BLaER1 treated with 17β-estradiol and CSF1 and Interleukin-3, amounts not matched to agents 10 nM and 100 nM (cell line): ENCODE results near the gene CLCA1.
A peak's percentile ranks its signal among the peaks of the same experiment; 100 is the strongest.
"Not testable (repeated sequence)": the region's sequence is repeated elsewhere in the genome, so short reads cannot be mapped to it uniquely, and the experiment has no call there.

ENCODE experiments used
- H3K27ac ChIP-seq, 11 experiments: shearing (Covaris generic); formaldehyde crosslinking; 2 replicates each; pipeline ENCODE4 v1.8.1; 2022
- H3K27me3 ChIP-seq, 11 experiments: shearing (Covaris generic); formaldehyde crosslinking; 2 replicates each; pipeline ENCODE4 v1.8.1; 2022
- H3K36me3 ChIP-seq, 11 experiments: shearing (Covaris generic); formaldehyde crosslinking; 2 replicates each; pipeline ENCODE4 v1.8.1; 2022
- H3K4me1 ChIP-seq, 10 experiments: shearing (Covaris generic); formaldehyde crosslinking; 2 replicates each; pipeline ENCODE4 v1.8.1; 2022
- H3K4me2 ChIP-seq, 11 experiments: shearing (Covaris generic); formaldehyde crosslinking; 2 replicates each; pipeline ENCODE4 v1.8.1; 2022
- H3K4me3 ChIP-seq, 10 experiments: shearing (Covaris generic); formaldehyde crosslinking; 2 replicates each; pipeline ENCODE4 v1.8.1; 2022
- H3K9ac ChIP-seq, 11 experiments: shearing (Covaris generic); formaldehyde crosslinking; 2 replicates each; pipeline ENCODE4 v1.8.1; 2022
- H3K9me3 ChIP-seq, 11 experiments: shearing (Covaris generic); formaldehyde crosslinking; replicated peaks in 1 of 11; 2 replicates each; pipeline ENCODE4 v1.8.1; 2022
- H4K20me1 ChIP-seq, 11 experiments: shearing (Covaris generic); formaldehyde crosslinking; 2 replicates each; pipeline ENCODE4 v1.8.1; 2022
- Cebpa-rat ChIP-seq, 11 experiments: shearing (Covaris generic); IDR thresholded peaks; 2 replicates each; pipeline ENCODE4 v1.8.1; 2022

CLCA1 gene

DNA sequence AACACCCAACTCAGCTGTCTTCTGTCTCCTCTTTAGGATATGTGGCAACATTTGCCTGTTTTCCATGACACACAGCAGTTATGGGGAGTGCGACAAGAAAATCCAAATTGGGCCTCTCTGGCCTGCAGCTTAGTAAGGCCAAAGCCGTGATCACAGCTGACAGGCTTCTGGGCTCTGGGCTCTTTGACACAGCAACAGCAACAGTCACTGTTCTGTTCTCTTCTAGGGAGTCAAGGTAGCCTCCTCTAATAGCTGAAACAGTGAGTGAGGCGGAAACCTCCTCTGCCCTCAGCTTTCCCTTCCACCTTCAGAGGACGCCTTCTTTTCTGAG, 19.0 kb downstream of the CLCA1 start:
- H3K9me3 ChIP-seq, result no peaks in the 10 kb centered on the region
- H4K20me1 ChIP-seq, result no peaks in the 10 kb centered on the region
- TF ChIP-seq Cebpa-rat (IDR thresholded peaks at IDR 0.05), result no peak
- no peak overlapping the region for H3K4me3 ChIP-seq
- H3K27ac ChIP-seq, result no peak overlapping the region
- H3K36me3 ChIP-seq, result no peaks in the 10 kb centered on the region
- H3K4me1 ChIP-seq, result peaks cover 0 to 10% (median 6%) of the 10 kb centered on the region in 10 experiments; a peak in 7 of 20 replicates
- no peak overlapping the region for H3K4me2 ChIP-seq
- no peak overlapping the region for H3K9ac ChIP-seq
- H3K27me3 ChIP-seq, result no peaks in the 10 kb centered on the region

GRCh38 chr1:86489242-86489878, 20.6 kb downstream of the CLCA1 start:
- no peak overlapping the region for H3K4me3 ChIP-seq
- peaks cover 0 to 10% (median 6%) of the 10 kb centered on the region in 10 experiments; a peak in 7 of 20 replicates for H3K4me1 ChIP-seq
- no peaks in the 10 kb centered on the region for H3K9me3 ChIP-seq
- H3K4me2 ChIP-seq, result no peak overlapping the region
- no peaks in the 10 kb centered on the region for H3K27me3 ChIP-seq
- TF ChIP-seq Cebpa-rat (IDR thresholded peaks at IDR 0.05), result no peak
- H3K36me3 ChIP-seq, result no peaks in the 10 kb centered on the region
- no peaks in the 10 kb centered on the region for H4K20me1 ChIP-seq
- H3K9ac ChIP-seq, result no peak overlapping the region
- no peak overlapping the region for H3K27ac ChIP-seq

GRCh38 chr1:86491171-86491950, 22.6 kb downstream of the CLCA1 start:
- Histone ChIP-seq H3K27me3 (no peaks in the 10 kb centered on the region), H3K9ac (no peak overlapping the region), H3K36me3 (no peaks in the 10 kb centered on the region), H4K20me1 (no peaks in the 10 kb centered on the region), H3K4me2 (no peak overlapping the region), H3K4me3 (no peak overlapping the region), H3K9me3 (no peaks in the 10 kb centered on the region), H3K4me1 (peaks cover 0 to 10% (median 6%) of the 10 kb centered on the region in 10 experiments; a peak in 7 of 20 replicates), H3K27ac (no peak overlapping the region)
- TF ChIP-seq Cebpa-rat (IDR thresholded peaks at IDR 0.05), result no peak

GRCh38 chr1:86498281-86498680, 29.6 kb downstream of the CLCA1 start:
- no peak for TF ChIP-seq Cebpa-rat (IDR thresholded peaks at IDR 0.05)
- H3K9me3 ChIP-seq, result no peaks in the 10 kb centered on the region
- peaks cover 0 to 24% (median 6%) of the 10 kb centered on the region in 10 experiments; a peak in 9 of 20 replicates for H3K4me1 ChIP-seq
- no peaks in the 10 kb centered on the region for H3K36me3 ChIP-seq
- peak overlapping the region in 5 of 11 experiments; percentile 2 to 28 (median 22); a peak in 4 of 22 replicates for H3K4me2 ChIP-seq
- no peaks in the 10 kb centered on the region for H4K20me1 ChIP-seq
- no peak overlapping the region for H3K27ac ChIP-seq
- no peaks in the 10 kb centered on the region; a peak in 1 of 22 replicates for H3K27me3 ChIP-seq
- no peak overlapping the region for H3K9ac ChIP-seq
- no peak overlapping the region for H3K4me3 ChIP-seq

- Histone ChIP-seq H3K27me3 (peaks cover 0 to 7% (median 0%) of the 10 kb centered on the region in 11 experiments; a peak in 3 of 22 replicates), H3K9me3 (no peaks in the 10 kb centered on the region), H3K4me1 (peaks cover 0 to 34% (median 6%) of the 10 kb centered on the region in 10 experiments; a peak in 9 of 20 replicates), H3K4me3 (no peak overlapping the region), H3K4me2 (peak overlapping the region in 1 of 11 experiments; percentile 13; a peak in 1 of 22 replicates), H4K20me1 (no peaks in the 10 kb centered on the region), H3K9ac (no peak overlapping the region), H3K27ac (no peak overlapping the region), H3K36me3 (no peaks in the 10 kb centered on the region)
- TF ChIP-seq Cebpa-rat (IDR thresholded peaks at IDR 0.05), result no peak
Measured at GRCh38 chr1:86499987-86500593, 31.4 kb downstream of the CLCA1 start.

- Histone ChIP-seq H3K36me3 (no peaks in the 10 kb centered on the region), H3K4me3 (no peak overlapping the region), H3K9me3 (no peaks in the 10 kb centered on the region), H3K9ac (no peak overlapping the region), H4K20me1 (no peaks in the 10 kb centered on the region), H3K4me2 (peak overlapping the region in 1 of 11 experiments; percentile 13; a peak in 2 of 22 replicates), H3K27me3 (peaks cover 0 to 7% (median 0%) of the 10 kb centered on the region in 11 experiments; a peak in 3 of 22 replicates), H3K27ac (no peak overlapping the region), H3K4me1 (peaks cover 0 to 34% (median 6%) of the 10 kb centered on the region in 10 experiments; a peak in 9 of 20 replicates)
- no peak for TF ChIP-seq Cebpa-rat (IDR thresholded peaks at IDR 0.05)
Measured at GRCh38 chr1:86500714-86501113, 32.0 kb downstream of the CLCA1 start.

GRCh38 chr1:86502125-86502646, 33.5 kb downstream of the CLCA1 start:
- peak overlapping the region in 2 of 11 experiments; percentile 43 to 47; a peak in 2 of 22 replicates for H3K4me2 ChIP-seq
- not testable (repeated sequence) for H3K9me3 ChIP-seq, H3K36me3 ChIP-seq, H3K27ac ChIP-seq, H3K9ac ChIP-seq, H4K20me1 ChIP-seq, H3K4me3 ChIP-seq, H3K27me3 ChIP-seq
- H3K4me1 ChIP-seq, result peaks cover 0 to 34% (median 6%) of the 10 kb centered on the region in 10 experiments; a peak in 9 of 20 replicates

DNA sequence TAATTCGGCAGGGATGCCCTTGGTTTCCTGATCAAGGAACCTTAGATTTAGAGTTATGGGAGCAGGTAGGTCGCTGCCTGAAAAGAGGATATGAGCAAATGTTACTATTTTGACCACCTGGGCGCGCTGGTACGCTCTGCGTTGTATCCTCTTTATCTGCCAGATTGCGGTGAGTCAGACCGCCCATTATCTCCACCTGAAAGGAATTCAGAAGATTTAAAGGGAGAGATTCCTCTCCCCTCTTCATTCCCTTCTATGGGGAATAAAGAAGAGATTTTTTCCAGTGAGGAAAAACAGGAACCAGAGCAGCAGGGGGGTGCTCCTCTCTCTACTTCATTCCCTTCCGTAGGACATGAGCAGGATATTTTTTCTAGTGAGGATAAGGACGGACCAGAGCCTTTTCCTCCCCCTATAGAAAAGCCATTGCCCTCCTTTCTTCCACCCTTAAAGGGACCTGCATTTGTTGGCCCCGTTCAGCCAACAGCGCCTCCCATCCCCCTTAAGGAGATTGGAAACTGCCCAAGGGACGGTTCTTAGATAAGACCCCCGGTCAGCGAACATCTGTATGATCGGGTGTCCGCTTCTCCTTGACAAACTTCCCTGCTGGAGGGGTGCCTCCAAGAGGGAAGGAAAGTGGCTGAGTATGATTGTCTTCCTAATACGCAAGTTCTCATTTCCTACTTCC, 34.1 kb downstream of the CLCA1 start:
- H3K9ac ChIP-seq, result no peak overlapping the region
- no peaks in the 10 kb centered on the region for H4K20me1 ChIP-seq
- H3K4me3 ChIP-seq, result no peak overlapping the region
- H3K27ac ChIP-seq, result no peak overlapping the region
- no peak for TF ChIP-seq Cebpa-rat (IDR thresholded peaks at IDR 0.05)
- peaks cover 0 to 7% (median 0%) of the 10 kb centered on the region in 11 experiments; a peak in 3 of 22 replicates for H3K27me3 ChIP-seq
- peaks cover 0 to 34% (median 6%) of the 10 kb centered on the region in 10 experiments; a peak in 9 of 20 replicates for H3K4me1 ChIP-seq
- no peaks in the 10 kb centered on the region for H3K36me3 ChIP-seq
- H3K4me2 ChIP-seq, result peak overlapping the region in 3 of 11 experiments; percentile 14 to 47 (median 43); a peak in 5 of 22 replicates
- H3K9me3 ChIP-seq, result no peaks in the 10 kb centered on the region
